ENCODE results near the gene C2CD2. TPM values are rescaled to one million over a fixed set of nuclear protein-coding genes. Genes with fewer than 3 reads are reported as not detected.

C2CD2 gene
- total RNA-seq, 3 donors from 2014 or later, result 37.0 to 73.8 (median 41.6) TPM

DNA sequence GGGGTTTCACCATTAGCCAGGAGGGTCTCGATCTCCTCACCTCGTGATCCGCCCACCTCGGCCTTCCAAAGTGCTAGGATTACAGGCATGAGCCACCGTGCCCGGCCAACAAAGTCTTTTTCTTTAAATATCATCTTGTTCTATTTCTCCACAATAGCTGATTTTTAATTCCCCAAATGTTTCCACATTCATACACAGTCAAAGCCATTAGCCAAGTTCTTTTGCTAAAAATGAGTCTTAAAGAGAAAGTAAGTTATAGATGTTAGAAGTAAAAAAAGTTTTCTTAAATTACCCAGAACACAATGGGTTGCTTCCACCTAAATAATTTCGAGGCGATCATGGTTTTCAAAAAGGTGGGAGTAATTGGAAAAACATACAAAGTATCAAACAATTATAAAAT, 30.6 kb downstream of the C2CD2 start:
- no peak for DNase-seq (ENCODE audit: low spot score in 2 of 2)
- H3K36me3 ChIP-seq, result no peaks in the 10 kb centered on the region
- intact Hi-C loops (cut with DNase I; ENCODE audit: low total_unique reads), result no loop called here
- H3K27me3 ChIP-seq, result no peaks in the 10 kb centered on the region
- H3K27ac ChIP-seq, result peak overlapping the region; percentile 87 to 89
- H3K4me1 ChIP-seq, result peaks cover 3 to 6% of the 10 kb centered on the region in 2 donors
- peak overlapping the region in 1 of 3 donors; percentile 47 for H3K4me3 ChIP-seq
- H3K9me3 ChIP-seq, result no peaks in the 10 kb centered on the region
- no peak for TF ChIP-seq POLR2AphosphoS5 (IDR thresholded peaks at IDR 0.05)
- TF ChIP-seq, protein P1, sequence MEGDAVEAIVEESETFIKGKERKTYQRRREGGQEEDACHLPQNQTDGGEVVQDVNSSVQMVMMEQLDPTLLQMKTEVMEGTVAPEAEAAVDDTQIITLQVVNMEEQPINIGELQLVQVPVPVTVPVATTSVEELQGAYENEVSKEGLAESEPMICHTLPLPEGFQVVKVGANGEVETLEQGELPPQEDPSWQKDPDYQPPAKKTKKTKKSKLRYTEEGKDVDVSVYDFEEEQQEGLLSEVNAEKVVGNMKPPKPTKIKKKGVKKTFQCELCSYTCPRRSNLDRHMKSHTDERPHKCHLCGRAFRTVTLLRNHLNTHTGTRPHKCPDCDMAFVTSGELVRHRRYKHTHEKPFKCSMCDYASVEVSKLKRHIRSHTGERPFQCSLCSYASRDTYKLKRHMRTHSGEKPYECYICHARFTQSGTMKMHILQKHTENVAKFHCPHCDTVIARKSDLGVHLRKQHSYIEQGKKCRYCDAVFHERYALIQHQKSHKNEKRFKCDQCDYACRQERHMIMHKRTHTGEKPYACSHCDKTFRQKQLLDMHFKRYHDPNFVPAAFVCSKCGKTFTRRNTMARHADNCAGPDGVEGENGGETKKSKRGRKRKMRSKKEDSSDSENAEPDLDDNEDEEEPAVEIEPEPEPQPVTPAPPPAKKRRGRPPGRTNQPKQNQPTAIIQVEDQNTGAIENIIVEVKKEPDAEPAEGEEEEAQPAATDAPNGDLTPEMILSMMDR (IDR thresholded peaks at IDR 0.05), result no peak
- TF ChIP-seq POLR2A (IDR thresholded peaks at IDR 0.05), result no peak

DNA sequence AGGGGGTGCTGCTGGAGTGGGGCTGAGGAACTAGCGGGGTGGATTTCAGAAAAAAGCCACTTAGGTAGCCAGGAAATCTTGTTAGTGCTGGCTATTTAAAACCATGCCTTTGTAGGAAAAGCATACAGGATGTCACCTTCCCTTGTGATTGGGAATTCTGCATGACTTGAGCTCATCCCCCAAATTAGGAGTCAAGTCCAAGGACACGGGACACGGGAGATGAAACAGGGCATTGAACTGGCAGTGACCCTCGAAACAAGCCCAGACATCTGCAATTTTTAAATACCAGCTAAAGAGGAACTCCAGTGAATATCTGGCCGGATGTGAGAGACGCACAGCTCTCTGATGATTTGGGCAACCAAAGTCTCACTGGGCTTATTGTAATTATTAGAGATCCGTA, 32.8 kb downstream of the C2CD2 start:
- Histone ChIP-seq H3K27me3 (no peaks in the 10 kb centered on the region), H3K27ac (peak overlapping the region; percentile 48 to 69), H3K4me1 (peaks cover 3 to 6% of the 10 kb centered on the region in 2 donors), H3K4me3 (no peak overlapping the region), H3K36me3 (no peaks in the 10 kb centered on the region), H3K9me3 (no peaks in the 10 kb centered on the region)
- peak in 1 of 2 donors; percentile 76 for DNase-seq (ENCODE audit: low spot score in 2 of 2)
- TF ChIP-seq POLR2AphosphoS5 (IDR thresholded peaks at IDR 0.05), result no peak
- TF ChIP-seq, protein P1 (IDR thresholded peaks at IDR 0.05), result no peak
- TF ChIP-seq POLR2A (IDR thresholded peaks at IDR 0.05), result no peak
- intact Hi-C loops (cut with DNase I; ENCODE audit: low total_unique reads), result no loop called here

- Histone ChIP-seq H3K27me3 (no peaks in the 10 kb centered on the region), H3K4me1 (peaks cover 3 to 6% of the 10 kb centered on the region in 2 donors), H3K4me3 (no peak overlapping the region), H3K36me3 (no peaks in the 10 kb centered on the region), H3K9me3 (no peaks in the 10 kb centered on the region), H3K27ac (peak overlapping the region; percentile 48 to 69)
- DNase-seq (ENCODE audit: low spot score in 2 of 2), result no peak
- intact Hi-C loops (cut with DNase I; ENCODE audit: low total_unique reads), result loop anchor here (1.0 kb wide), 1 partner anchor 32 kb away; no protein-coding TSS in a partner anchor
- no peak for TF ChIP-seq POLR2A (IDR thresholded peaks at IDR 0.05)
- no peak for TF ChIP-seq POLR2AphosphoS5 (IDR thresholded peaks at IDR 0.05)
- TF ChIP-seq, protein P1 (IDR thresholded peaks at IDR 0.05), result no peak
Observed at GRCh38 chr21:41920476-41920875, 33.3 kb downstream of the C2CD2 start.

DNA sequence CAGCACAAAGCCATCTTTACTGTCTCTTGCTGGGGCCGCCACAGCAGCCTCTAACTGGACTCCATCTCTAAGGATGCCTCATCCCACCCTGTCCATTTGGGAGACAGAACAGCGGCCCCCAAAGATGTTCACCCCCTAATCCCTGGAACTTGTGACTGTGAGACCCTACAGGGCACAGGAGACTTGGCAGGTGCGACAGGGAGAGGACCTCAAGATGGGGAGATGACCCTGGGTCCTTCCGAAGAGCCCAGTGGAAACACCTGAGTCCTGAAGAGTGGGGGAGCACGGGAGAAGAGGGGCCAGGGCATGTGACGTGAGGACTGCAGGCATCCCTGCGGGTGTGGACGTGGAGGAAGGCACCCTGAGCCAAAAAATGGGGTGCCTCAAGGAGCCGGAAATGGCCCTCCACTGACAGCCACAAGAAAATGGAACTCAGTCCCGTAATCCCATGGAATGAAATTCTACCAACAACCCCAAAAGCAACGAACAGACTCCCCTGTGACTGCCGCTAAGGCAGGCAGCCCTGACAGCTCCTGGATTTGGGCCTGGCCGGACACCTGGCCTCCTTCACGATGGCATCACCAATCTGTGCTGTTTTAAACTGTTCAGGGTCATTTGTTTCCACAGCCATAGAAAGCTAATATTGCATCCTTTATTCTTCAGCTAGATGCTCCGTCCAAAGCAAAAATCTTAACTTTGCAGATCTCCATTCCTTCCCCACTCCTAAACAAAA, 34.0 kb downstream of the C2CD2 start:
- TF ChIP-seq POLR2AphosphoS5 (IDR thresholded peaks at IDR 0.05) (no peak), POLR2A (IDR thresholded peaks at IDR 0.05) (no peak)
- TF ChIP-seq, protein P1 (IDR thresholded peaks at IDR 0.05), result no peak
- H3K27ac ChIP-seq, result peak overlapping the region in 1 of 2 donors; percentile 48
- no peaks in the 10 kb centered on the region for H3K9me3 ChIP-seq
- DNase-seq (ENCODE audit: low spot score in 2 of 2), result no peak
- no peaks in the 10 kb centered on the region for H3K36me3 ChIP-seq
- no peak overlapping the region for H3K4me3 ChIP-seq
- intact Hi-C loops (cut with DNase I; ENCODE audit: low total_unique reads), result loop anchor here (1.0 kb wide), 1 partner anchor 32 kb away; no protein-coding TSS in a partner anchor
- peaks cover 3 to 6% of the 10 kb centered on the region in 2 donors for H3K4me1 ChIP-seq
- no peaks in the 10 kb centered on the region for H3K27me3 ChIP-seq

- Histone ChIP-seq H3K9me3 (no peaks in the 10 kb centered on the region), H3K4me1 (peaks cover 2 to 3% of the 10 kb centered on the region in 2 donors), H3K27me3 (no peaks in the 10 kb centered on the region), H3K27ac (no peak overlapping the region), H3K4me3 (no peak overlapping the region), H3K36me3 (no peaks in the 10 kb centered on the region)
- intact Hi-C loops (cut with DNase I; ENCODE audit: low total_unique reads), result no loop called here
- TF ChIP-seq, protein P1 (IDR thresholded peaks at IDR 0.05), result no peak
- no peak for TF ChIP-seq POLR2A (IDR thresholded peaks at IDR 0.05)
- no peak for DNase-seq (ENCODE audit: low spot score in 2 of 2)
Observed at GRCh38 chr21:41918561-41919358, 35.1 kb downstream of the C2CD2 start.

Measured in breast epithelium (tissue), 4 donors.